DND-41 (cell line): ENCODE data around the gene TRPC3.

Source experiments
- ATAC-seq: fragments of 200-7000 bp; cut with Tn5 transposase; 3 replicates; pipeline ENCODE4 v1.9.1; 2021; ENCODE audit warnings: low read depth; ENCODE audit not compliant: insufficient read depth
- DNase-seq: peaks from one replicate; pipeline ENCODE4 v3.0.0-alpha.2; 2020
- H2AFZ ChIP-seq: 2 replicates; pipeline ENCODE4 v1.6.0; 2012; ENCODE audit warnings: low read depth, low read length
- H3K27ac ChIP-seq: 2 replicates; pipeline ENCODE4 v1.5.1; 2012; ENCODE audit warnings: low read length, inconsistent platforms
- H3K27me3 ChIP-seq: fragments of 200-600 bp; sonication (generic); 2 replicates; pipeline ENCODE4 v1.6.0; 2012; ENCODE audit warnings: low read length, mild to moderate bottlenecking, inconsistent platforms; ENCODE audit not compliant: insufficient read depth, poor library complexity
- H3K36me3 ChIP-seq: 2 replicates; pipeline ENCODE4 v1.5.1; 2012; ENCODE audit warnings: low read length, inconsistent platforms; ENCODE audit not compliant: insufficient read depth
- H3K4me1 ChIP-seq: 2 replicates; pipeline ENCODE4 v1.5.1; 2012; ENCODE audit warnings: mild to moderate bottlenecking, low read length; ENCODE audit not compliant: insufficient read depth
- H3K4me2 ChIP-seq: 2 replicates; pipeline ENCODE4 v1.6.0; 2012; ENCODE audit warnings: mild to moderate bottlenecking, moderate library complexity, low read length, inconsistent platforms; ENCODE audit not compliant: insufficient read depth
- H3K4me3 ChIP-seq, 2 experiments: fragments of 200-600 bp in 1 of 2; shearing (Covaris generic) in 1 of 2; 2 replicates each; pipeline ENCODE4 v1.5.1; 2012 to 2016; ENCODE audit warnings: inconsistent platforms in 2 of 2, low read length in 2 of 2, mild to moderate bottlenecking in 2 of 2, low read depth in 1 of 2, moderate library complexity in 1 of 2
- H3K79me2 ChIP-seq: 2 replicates; pipeline ENCODE4 v1.6.0; 2012; ENCODE audit warnings: low read length, inconsistent platforms; ENCODE audit not compliant: insufficient read depth
- H3K9ac ChIP-seq: 2 replicates; pipeline ENCODE4 v1.6.0; 2012; ENCODE audit warnings: low read depth, mild to moderate bottlenecking, inconsistent platforms, low read length, moderate library complexity
- H3K9me3 ChIP-seq: 2 replicates; pipeline ENCODE4 v1.5.1; 2012; ENCODE audit warnings: low read length, moderate library complexity, mild to moderate bottlenecking, inconsistent platforms; ENCODE audit not compliant: insufficient read depth, severe bottlenecking
- H4K20me1 ChIP-seq: 2 replicates; pipeline ENCODE4 v1.6.0; 2012; ENCODE audit warnings: low read length; ENCODE audit not compliant: insufficient read depth
- CTCF ChIP-seq: IDR thresholded peaks from 2 replicates; pipeline ENCODE4 v1.5.1; 2012; ENCODE audit warnings: borderline replicate concordance, low read length, moderate library complexity, mild to moderate bottlenecking; ENCODE audit not compliant: poor library complexity, severe bottlenecking; ENCODE audit errors: extremely low read depth
- EZH2 ChIP-seq: IDR thresholded peaks from 3 replicates; pipeline ENCODE4 v1.6.1; 2012; ENCODE audit warnings: borderline replicate concordance, low read depth, mild to moderate bottlenecking, moderate library complexity, low read length, inconsistent platforms; ENCODE audit not compliant: severe bottlenecking

TRPC3 gene

GRCh38 chr4:121951521-121952110, at the start of gene TRPC3:
Gene TRPC3 (minus strand): TSS chr4:121952060. CDS start chr4:121951680, 380 bp downstream.
- no peak for TF ChIP-seq EZH2
- no peak for TF ChIP-seq CTCF
- no peak within 1 kb of the TSS for H2AFZ ChIP-seq
- H3K27me3 ChIP-seq = peaks cover 7% of the 10 kb centered on the region
- H3K36me3 ChIP-seq = no peaks in the 10 kb centered on the region
- no peak within 1 kb of the TSS for H3K27ac ChIP-seq
- no peaks in the 10 kb centered on the region for H3K4me1 ChIP-seq
- no peaks in the 10 kb centered on the region for H3K9me3 ChIP-seq
- DNase-seq = no peak
- H4K20me1 ChIP-seq = no peaks in the 10 kb centered on the region
- H3K4me2 ChIP-seq = no peak within 1 kb of the TSS
- H3K79me2 ChIP-seq = no peaks in the 10 kb centered on the region
- no peak for ATAC-seq
- H3K4me3 ChIP-seq = no peak within 1 kb of the TSS
- no peak within 1 kb of the TSS for H3K9ac ChIP-seq

- Histone ChIP-seq H3K4me2 (no peak overlapping the region), H3K27ac (no peak overlapping the region)
These were observed 49.0 kb upstream of the TRPC3 start for GRCh38 chr4:122000849-122001248.

GRCh38 chr4:121998024-121998423, 46.2 kb upstream of the TRPC3 start:
- Histone ChIP-seq H4K20me1 (no peaks in the 10 kb centered on the region), H2AFZ (no peak overlapping the region)

More at GRCh38 chr4:122000849-122001248, 49.0 kb upstream of the TRPC3 start:
- H3K36me3 ChIP-seq = no peaks in the 10 kb centered on the region
- H3K4me3 ChIP-seq = no peak overlapping the region
- no peak overlapping the region for H2AFZ ChIP-seq
- no peaks in the 10 kb centered on the region for H4K20me1 ChIP-seq
- H3K9ac ChIP-seq = no peak overlapping the region
- no peaks in the 10 kb centered on the region for H3K79me2 ChIP-seq
- H3K9me3 ChIP-seq = no peaks in the 10 kb centered on the region
- no peaks in the 10 kb centered on the region for H3K4me1 ChIP-seq
- ATAC-seq (no peak), DNase-seq (no peak)
- H3K27me3 ChIP-seq = peaks cover 27% of the 10 kb centered on the region
- TF ChIP-seq CTCF (no peak), EZH2 (no peak)

More at GRCh38 chr4:121998024-121998423, 46.2 kb upstream of the TRPC3 start:
- peak; percentile 37; the same call in 1 of the 3 replicates for ATAC-seq
- no peak for TF ChIP-seq EZH2
- TF ChIP-seq CTCF = peak; percentile 18
- Histone ChIP-seq H3K4me3 (no peak overlapping the region), H3K4me2 (no peak overlapping the region), H3K9me3 (no peaks in the 10 kb centered on the region), H3K9ac (no peak overlapping the region), H3K4me1 (no peaks in the 10 kb centered on the region), H3K79me2 (no peaks in the 10 kb centered on the region), H3K27ac (no peak overlapping the region), H3K27me3 (peaks cover 30% of the 10 kb centered on the region), H3K36me3 (no peaks in the 10 kb centered on the region)
- DNase-seq = no peak
